HEK293 (cell line): ENCODE measurements around the gene ARL13B.

Experiments used
- ATF2 ChIP-seq: fragments of 450-650 bp; formaldehyde crosslinking; IDR thresholded peaks from 2 replicates; pipeline ENCODE4 v1.5.1; 2016; ENCODE audit warnings: missing biosample characterization, missing genetic modification characterization, low read depth
- KLF16 ChIP-seq: fragments of 450-650 bp; formaldehyde crosslinking; IDR thresholded peaks from 2 replicates; pipeline ENCODE4 v1.5.1; 2017; ENCODE audit warnings: missing biosample characterization, missing genetic modification characterization
- REST ChIP-seq: fragments of 450-650 bp; formaldehyde crosslinking; IDR thresholded peaks from 2 replicates; pipeline ENCODE4 v1.5.1; 2016; ENCODE audit warnings: missing biosample characterization, missing genetic modification characterization
- SALL2 ChIP-seq: fragments of 450-650 bp; formaldehyde crosslinking; IDR thresholded peaks from 2 replicates; pipeline ENCODE4 v1.5.0; 2017; ENCODE audit warnings: missing biosample characterization, mild to moderate bottlenecking, missing genetic modification characterization, borderline replicate concordance
- YY1 ChIP-seq: fragments of 450-650 bp; formaldehyde crosslinking; IDR thresholded peaks from 2 replicates; pipeline ENCODE4 v1.5.1; 2018; ENCODE audit warnings: missing biosample characterization, missing genetic modification characterization
- ZNF184 ChIP-seq: fragments of 450-650 bp; IDR thresholded peaks from 2 replicates; pipeline ENCODE4 v1.5.1; 2018; ENCODE audit warnings: missing biosample characterization, mild to moderate bottlenecking, missing genetic modification characterization
- ZNF239 ChIP-seq: fragments of 450-650 bp; formaldehyde crosslinking; IDR thresholded peaks from 2 replicates; pipeline ENCODE4 v1.5.1; 2016; ENCODE audit warnings: missing biosample characterization, missing genetic modification characterization
- ZNF274 ChIP-seq, 2 experiments: fragments of 200-500 bp in 1 of 2; fragments of 450-650 bp in 1 of 2; sonication (Bioruptor generic) in 1 of 2; formaldehyde crosslinking in 1 of 2; IDR thresholded peaks; 2 replicates each; pipeline versions ENCODE4 v1.5.1 to v1.6.1; 2014 to 2016; ENCODE audit warnings: borderline replicate concordance in 1 of 2, inconsistent platforms in 1 of 2, low read length in 1 of 2, missing biosample characterization in 1 of 2, missing genetic modification characterization in 1 of 2
- ZNF548 ChIP-seq: fragments of 450-650 bp; formaldehyde crosslinking; IDR thresholded peaks from 2 replicates; pipeline ENCODE4 v1.5.1; 2016; ENCODE audit warnings: missing biosample characterization, missing genetic modification characterization
- ZNF658 ChIP-seq: fragments of 450-650 bp; formaldehyde crosslinking; IDR thresholded peaks from 2 replicates; pipeline ENCODE4; 2016; ENCODE audit warnings: missing biosample characterization, missing genetic modification characterization
- ZNF664 ChIP-seq: fragments of 450-650 bp; formaldehyde crosslinking; IDR thresholded peaks from 2 replicates; pipeline ENCODE4 v1.5.1; 2016; ENCODE audit warnings: missing biosample characterization, missing genetic modification characterization
- TF ChIP-seq, protein P1 (sequence below): fragments of 450-650 bp; formaldehyde crosslinking; IDR thresholded peaks from 2 replicates; pipeline ENCODE4 v1.5.1; 2016; ENCODE audit warnings: missing biosample characterization, missing genetic modification characterization
- TF ChIP-seq, protein P2 (sequence below): fragments of 450-650 bp; formaldehyde crosslinking; IDR thresholded peaks from 2 replicates; pipeline ENCODE4 v1.5.1; 2017; ENCODE audit warnings: missing biosample characterization, missing genetic modification characterization
- TF ChIP-seq, protein P3 (sequence below): fragments of 450-650 bp; formaldehyde crosslinking; IDR thresholded peaks from 2 replicates; pipeline ENCODE4 v1.5.1; 2016; ENCODE audit warnings: missing biosample characterization, missing genetic modification characterization

- no peak for TF ChIP-seq YY1 (tag by site-specific recombination)
- TF ChIP-seq ZNF664 (tag by site-specific recombination) = no peak
- no peak for TF ChIP-seq REST (tag by site-specific recombination)
- TF ChIP-seq, protein P1, sequence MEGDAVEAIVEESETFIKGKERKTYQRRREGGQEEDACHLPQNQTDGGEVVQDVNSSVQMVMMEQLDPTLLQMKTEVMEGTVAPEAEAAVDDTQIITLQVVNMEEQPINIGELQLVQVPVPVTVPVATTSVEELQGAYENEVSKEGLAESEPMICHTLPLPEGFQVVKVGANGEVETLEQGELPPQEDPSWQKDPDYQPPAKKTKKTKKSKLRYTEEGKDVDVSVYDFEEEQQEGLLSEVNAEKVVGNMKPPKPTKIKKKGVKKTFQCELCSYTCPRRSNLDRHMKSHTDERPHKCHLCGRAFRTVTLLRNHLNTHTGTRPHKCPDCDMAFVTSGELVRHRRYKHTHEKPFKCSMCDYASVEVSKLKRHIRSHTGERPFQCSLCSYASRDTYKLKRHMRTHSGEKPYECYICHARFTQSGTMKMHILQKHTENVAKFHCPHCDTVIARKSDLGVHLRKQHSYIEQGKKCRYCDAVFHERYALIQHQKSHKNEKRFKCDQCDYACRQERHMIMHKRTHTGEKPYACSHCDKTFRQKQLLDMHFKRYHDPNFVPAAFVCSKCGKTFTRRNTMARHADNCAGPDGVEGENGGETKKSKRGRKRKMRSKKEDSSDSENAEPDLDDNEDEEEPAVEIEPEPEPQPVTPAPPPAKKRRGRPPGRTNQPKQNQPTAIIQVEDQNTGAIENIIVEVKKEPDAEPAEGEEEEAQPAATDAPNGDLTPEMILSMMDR (tag by site-specific recombination) = no peak
- no peak for TF ChIP-seq ZNF548 (tag by site-specific recombination)
- TF ChIP-seq, protein P2, sequence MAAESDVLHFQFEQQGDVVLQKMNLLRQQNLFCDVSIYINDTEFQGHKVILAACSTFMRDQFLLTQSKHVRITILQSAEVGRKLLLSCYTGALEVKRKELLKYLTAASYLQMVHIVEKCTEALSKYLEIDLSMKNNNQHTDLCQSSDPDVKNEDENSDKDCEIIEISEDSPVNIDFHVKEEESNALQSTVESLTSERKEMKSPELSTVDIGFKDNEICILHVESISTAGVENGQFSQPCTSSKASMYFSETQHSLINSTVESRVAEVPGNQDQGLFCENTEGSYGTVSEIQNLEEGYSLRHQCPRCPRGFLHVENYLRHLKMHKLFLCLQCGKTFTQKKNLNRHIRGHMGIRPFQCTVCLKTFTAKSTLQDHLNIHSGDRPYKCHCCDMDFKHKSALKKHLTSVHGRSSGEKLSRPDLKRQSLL (tag by site-specific recombination) = no peak
- no peak for TF ChIP-seq KLF16 (tag by site-specific recombination)
- TF ChIP-seq SALL2 (tag by site-specific recombination) = no peak
- no peak for TF ChIP-seq ZNF184 (tag by site-specific recombination)
- no peak for TF ChIP-seq ZNF274 (IDR thresholded peaks at IDR 0.05; ENCODE audit: low read length)
- TF ChIP-seq ZNF274 (tag by site-specific recombination; IDR thresholded peaks at IDR 0.05; ENCODE audit: borderline replicate concordance) = no peak
- no peak for TF ChIP-seq ZNF658
- no peak for TF ChIP-seq ZNF239 (tag by site-specific recombination)
- TF ChIP-seq ATF2 = no peak
- TF ChIP-seq, protein P3, sequence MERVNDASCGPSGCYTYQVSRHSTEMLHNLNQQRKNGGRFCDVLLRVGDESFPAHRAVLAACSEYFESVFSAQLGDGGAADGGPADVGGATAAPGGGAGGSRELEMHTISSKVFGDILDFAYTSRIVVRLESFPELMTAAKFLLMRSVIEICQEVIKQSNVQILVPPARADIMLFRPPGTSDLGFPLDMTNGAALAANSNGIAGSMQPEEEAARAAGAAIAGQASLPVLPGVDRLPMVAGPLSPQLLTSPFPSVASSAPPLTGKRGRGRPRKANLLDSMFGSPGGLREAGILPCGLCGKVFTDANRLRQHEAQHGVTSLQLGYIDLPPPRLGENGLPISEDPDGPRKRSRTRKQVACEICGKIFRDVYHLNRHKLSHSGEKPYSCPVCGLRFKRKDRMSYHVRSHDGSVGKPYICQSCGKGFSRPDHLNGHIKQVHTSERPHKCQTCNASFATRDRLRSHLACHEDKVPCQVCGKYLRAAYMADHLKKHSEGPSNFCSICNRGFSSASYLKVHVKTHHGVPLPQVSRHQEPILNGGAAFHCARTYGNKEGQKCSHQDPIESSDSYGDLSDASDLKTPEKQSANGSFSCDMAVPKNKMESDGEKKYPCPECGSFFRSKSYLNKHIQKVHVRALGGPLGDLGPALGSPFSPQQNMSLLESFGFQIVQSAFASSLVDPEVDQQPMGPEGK = no peak
Measured at GRCh38 chr3:94101860-94102259, 121.9 kb downstream of the ARL13B start.
